ENCODE data around the gene FAM161B.

FAM161B gene

GRCh38 chr14:73949752-73950734 is at the start of gene FAM161B, which contains the start of gene COQ6:
Gene FAM161B, minus strand, starts transcription at chr14:73950094. Its CDS starts 68 bp downstream, at chr14:73950026.
Gene COQ6, plus strand, starts transcription at chr14:73950302. Its CDS starts 31 bp downstream, at chr14:73950333.
- Histone ChIP-seq H3K4me3 (ENCODE audit: low read depth, low read length) (peak within 1 kb of the TSS; percentile 98), H3K27me3 (replicated peaks) (no peaks in the 10 kb centered on the region), H3K27ac (peak within 1 kb of the TSS; percentile 94), H3K36me3 (replicated peaks) (peaks cover 7% of the 10 kb centered on the region)
- DNase-seq = peak; percentile 96
- TF ChIP-seq CTCF (IDR thresholded peaks at IDR 0.05; ENCODE audit: low read depth, low read length, missing control alignments) = peak; percentile 30
- in situ Hi-C loops (cut with HindIII; ENCODE audit: low pct_ligation_motif_present, low sequenced_read_pairs) = no loop called here

GRCh38 chr14:73998726-73999125 is 48.8 kb upstream of the FAM161B start:
- H3K27ac ChIP-seq = no peak overlapping the region
- peaks cover 2% of the 10 kb centered on the region for H3K36me3 ChIP-seq (replicated peaks)
- no peak for TF ChIP-seq CTCF (IDR thresholded peaks at IDR 0.05; ENCODE audit: low read depth, low read length, missing control alignments)
- H3K27me3 ChIP-seq (replicated peaks) = no peaks in the 10 kb centered on the region
- in situ Hi-C loops (cut with HindIII; ENCODE audit: low pct_ligation_motif_present, low sequenced_read_pairs) = no loop called here
- no peak overlapping the region for H3K4me3 ChIP-seq (ENCODE audit: low read depth, low read length)
- DNase-seq = no peak

- H3K27ac ChIP-seq = no peak overlapping the region
- no peak for TF ChIP-seq CTCF (IDR thresholded peaks at IDR 0.05; ENCODE audit: low read depth, low read length, missing control alignments)
- in situ Hi-C loops (cut with HindIII; ENCODE audit: low pct_ligation_motif_present, low sequenced_read_pairs) = no loop called here
- no peak overlapping the region for H3K4me3 ChIP-seq (ENCODE audit: low read depth, low read length)
- peaks cover 2% of the 10 kb centered on the region for H3K36me3 ChIP-seq (replicated peaks)
- no peak for DNase-seq
- no peaks in the 10 kb centered on the region for H3K27me3 ChIP-seq (replicated peaks)
These were observed 48.1 kb upstream of the FAM161B start for GRCh38 chr14:73997944-73998447.

- in situ Hi-C loops (cut with HindIII; ENCODE audit: low pct_ligation_motif_present, low sequenced_read_pairs) = no loop called here
- no peak for DNase-seq
- Histone ChIP-seq H3K27ac (no peak overlapping the region), H3K4me3 (ENCODE audit: low read depth, low read length) (no peak overlapping the region), H3K36me3 (replicated peaks) (peaks cover 2% of the 10 kb centered on the region), H3K27me3 (replicated peaks) (no peaks in the 10 kb centered on the region)
- TF ChIP-seq CTCF (IDR thresholded peaks at IDR 0.05; ENCODE audit: low read depth, low read length, missing control alignments) = no peak
These were observed 47.4 kb upstream of the FAM161B start for GRCh38 chr14:73997108-73997943.

GRCh38 chr14:73996731-73997107 is 46.8 kb upstream of the FAM161B start:
- Histone ChIP-seq H3K4me3 (ENCODE audit: low read depth, low read length) (no peak overlapping the region), H3K27ac (no peak overlapping the region), H3K36me3 (replicated peaks) (peaks cover 2% of the 10 kb centered on the region), H3K27me3 (replicated peaks) (no peaks in the 10 kb centered on the region)
- no peak for DNase-seq
- no peak for TF ChIP-seq CTCF (IDR thresholded peaks at IDR 0.05; ENCODE audit: low read depth, low read length, missing control alignments)
- in situ Hi-C loops (cut with HindIII; ENCODE audit: low pct_ligation_motif_present, low sequenced_read_pairs) = no loop called here
